Activated CD4-positive, alpha-beta T cell treated with anti-CD3 and anti-CD28 coated beads, Interleukin-2, amount 50 U/mL, for 4 hours (primary cell): Measurements from ENCODE around the gene NBEAL2.
A peak's percentile ranks its signal among the peaks of the same experiment; 100 is the strongest.

Source experiments
- DNase-seq, 2 experiments: peaks; one replicate each; pipeline ENCODE4 v3.0.0-alpha.2; 2020

Gene NBEAL2

DNA sequence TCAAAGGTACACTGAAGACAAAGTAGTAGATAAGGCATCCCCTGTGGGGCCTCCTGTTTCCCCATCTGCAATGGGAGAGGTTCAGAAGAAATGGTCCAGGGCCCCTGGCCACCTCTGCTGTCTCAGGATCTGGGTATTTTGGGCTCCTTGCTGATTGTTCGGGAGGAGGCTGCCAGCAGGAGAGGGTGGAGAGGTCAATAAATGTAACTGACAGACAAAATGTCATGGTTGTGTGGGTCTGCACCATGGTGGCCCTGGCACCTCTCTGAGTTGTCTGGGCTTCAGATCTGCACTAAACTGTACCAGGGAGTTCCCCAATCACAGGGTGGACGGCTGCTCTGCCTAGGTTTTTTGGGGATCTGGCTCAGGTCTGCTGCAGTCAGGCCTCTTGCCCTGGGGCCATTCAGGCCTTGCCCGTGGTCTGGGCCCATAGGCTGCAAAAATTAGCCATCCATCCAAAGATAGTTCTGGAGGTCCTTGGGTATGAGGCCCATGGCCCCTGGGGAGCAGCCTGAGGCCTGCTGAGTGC, 7.4 kb downstream of the NBEAL2 start:
- no peak for DNase-seq

DNA sequence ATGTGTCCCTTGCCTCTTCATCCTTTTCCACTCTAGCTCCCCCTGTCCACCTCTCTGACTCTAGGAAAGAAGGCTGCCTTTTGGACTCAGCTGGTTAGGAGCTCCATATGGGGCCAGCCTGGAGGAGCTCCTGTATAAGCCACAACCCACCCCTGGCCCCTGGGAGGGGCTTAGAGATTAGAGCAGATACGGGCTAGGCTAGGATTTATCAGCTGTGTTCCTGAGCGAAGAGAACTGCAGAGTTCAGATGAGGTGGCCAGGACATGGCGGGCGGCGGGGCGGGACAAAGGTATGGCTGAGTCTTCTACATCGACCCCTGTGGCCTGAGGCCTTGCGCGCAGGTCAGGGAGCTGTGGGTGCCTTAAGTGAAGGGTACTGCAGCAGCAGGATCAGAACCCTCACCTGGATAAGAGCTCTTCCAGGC, 7.9 kb downstream of the NBEAL2 start:
- no peak for DNase-seq

DNA sequence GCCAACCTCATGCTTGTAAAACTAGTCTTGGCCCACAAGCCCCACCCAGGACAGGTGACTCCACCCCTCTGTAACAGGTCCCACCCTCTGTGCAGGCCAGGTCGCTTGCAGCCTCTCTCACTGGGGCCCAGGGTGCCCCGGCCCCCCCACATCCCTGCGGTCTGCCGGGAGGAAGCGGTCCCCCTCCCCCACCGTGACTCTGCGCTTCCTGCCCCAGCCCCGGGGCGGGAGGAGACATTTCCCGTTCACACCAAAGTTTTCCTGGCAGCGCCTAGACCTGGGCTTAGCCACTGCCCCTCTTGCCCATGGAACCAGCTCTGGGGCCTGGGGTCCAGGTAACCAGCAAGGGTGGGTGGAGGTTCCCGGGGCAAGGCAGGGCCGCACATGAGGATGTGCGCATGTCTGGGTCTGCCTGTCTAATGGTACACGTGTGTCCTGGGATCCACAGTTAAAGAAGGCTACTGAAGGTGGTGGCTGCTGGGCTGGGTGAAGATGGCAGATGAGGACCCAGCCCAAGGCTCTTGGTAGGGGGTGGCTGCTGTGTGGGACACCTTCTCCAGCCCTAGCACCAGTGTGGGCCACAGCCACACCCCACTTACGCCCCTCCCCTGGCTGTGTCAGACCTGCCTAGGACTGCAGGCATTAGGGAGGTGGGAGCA, 8.4 kb downstream of the NBEAL2 start:
- peak; percentile 78 for DNase-seq

DNA sequence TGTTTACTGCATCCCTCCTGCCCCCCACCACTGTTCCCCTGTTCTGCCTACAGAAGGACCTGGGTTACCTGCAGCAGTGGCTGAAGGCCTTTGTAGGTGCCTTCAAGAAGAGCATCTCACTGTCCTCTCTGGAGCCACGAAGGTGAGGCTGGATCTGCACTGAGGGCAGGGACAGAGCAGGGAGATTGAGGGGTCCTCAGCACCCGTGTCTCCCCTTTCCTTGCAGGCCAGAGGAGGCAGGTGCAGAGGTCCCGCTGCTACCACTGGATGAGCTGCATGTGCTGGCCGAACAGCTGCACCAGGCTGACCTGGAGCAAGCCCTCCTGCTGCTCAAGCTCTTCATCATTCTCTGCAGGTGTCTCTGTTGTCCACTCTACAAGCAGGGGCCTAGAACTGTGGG, 9.2 kb downstream of the NBEAL2 start:
- no peak for DNase-seq

DNA sequence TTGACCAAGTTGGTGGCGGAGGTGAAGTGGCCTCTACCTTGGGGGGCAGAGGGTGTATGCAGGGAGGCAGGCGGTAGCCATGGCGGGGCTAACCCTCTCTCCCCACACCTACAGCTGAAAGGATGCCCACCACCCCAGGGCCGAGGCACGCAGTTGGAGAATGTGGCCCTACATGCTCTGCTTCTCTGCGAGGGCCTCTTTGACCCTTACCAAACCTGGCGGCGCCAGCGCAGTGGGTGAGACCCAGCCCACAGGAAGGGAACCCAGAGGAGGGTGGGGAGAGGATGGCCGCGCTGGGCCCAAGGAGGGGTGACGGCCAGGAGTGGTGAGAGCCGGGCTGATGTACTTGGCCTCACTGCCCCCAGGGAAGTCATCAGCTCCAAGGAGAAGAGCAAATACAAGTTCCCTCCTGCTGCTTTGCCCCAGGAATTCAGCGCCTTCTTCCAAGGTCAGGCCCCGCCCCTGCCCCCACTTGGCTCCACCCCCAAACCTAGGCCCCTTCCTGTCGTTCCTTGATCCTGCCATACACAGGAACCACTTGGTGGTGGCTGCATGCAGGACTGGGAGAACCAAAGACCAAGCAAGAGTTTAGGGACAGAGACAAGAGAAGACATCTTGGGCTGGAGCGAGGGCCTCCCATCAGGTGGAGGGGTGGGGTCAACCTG, 9.8 kb downstream of the NBEAL2 start:
- DNase-seq: no peak

DNA sequence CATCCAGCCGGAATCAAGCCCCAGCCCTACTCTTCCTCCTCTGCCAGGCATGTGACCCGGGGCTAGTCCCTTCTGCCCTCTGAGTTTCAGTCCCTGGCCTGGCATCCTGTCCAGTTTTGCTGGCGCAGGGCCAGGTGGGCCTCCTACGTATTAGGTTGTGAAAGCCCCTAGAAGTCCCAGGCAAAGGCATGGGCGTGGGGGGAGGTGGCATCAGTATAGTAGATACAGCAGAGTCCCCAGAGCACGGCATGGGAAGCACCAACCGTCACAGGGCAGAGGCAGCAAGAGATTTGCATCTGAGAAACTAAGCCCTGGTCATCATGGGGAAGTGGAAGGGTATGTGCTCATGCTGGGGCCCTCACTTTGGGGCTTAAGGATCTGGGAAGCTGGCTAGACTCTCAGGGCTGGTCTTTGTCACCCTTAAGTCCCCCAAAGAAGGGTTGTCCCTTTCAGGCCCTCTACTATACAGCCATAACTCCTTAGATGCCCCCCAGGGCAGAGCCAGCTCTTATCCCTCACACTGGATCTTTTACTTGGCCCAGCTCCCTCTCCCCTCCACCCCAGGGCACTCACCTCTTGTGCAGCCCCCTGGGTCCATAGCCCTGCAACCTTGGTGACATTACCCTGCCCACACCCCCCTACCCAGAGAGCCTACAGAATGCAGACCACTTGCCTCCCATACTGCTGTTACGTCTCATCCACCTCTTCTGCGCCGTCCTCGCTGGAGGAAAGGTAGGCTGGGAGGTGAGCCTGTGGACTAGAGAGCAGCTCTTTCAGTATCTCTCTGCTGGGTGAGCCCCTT, 11.3 kb downstream of the NBEAL2 start:
- DNase-seq: no peak

DNA sequence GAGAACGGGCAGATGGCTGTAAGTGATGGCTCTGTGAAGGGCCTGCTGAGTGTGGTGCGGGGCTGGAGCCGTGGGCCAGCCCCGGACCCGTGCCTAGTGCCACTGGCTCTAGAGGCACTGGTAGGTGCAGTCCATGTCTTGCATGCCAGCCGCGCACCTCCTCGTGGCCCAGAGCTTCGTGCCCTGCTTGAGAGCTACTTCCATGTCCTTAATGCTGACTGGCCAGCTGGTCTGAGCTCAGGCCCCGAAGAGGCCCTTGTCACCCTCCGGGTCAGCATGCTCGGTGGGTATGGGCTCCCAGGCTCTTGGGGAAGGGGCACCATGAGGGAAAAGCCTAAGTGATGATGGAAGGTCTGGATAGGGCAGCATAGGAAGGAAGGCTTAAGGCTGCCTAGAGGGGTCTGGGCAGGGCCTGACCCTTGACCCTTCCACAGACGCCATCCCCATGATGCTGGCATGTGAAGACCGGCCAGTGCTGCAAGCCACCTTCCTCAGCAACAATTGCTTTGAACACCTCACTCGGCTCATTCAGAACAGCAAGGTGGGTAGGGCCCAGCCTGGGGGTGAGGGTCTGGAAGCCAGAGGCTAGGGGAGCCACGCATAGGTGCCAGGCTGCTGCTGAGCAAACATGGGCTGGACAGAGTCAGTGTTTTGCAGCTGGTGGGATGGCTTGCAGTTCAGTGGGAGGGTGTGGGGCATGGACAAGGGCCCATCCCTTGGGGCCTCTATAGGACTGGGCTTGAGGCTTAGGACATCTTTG, 12.1 kb downstream of the NBEAL2 start:
- no peak for DNase-seq

DNA sequence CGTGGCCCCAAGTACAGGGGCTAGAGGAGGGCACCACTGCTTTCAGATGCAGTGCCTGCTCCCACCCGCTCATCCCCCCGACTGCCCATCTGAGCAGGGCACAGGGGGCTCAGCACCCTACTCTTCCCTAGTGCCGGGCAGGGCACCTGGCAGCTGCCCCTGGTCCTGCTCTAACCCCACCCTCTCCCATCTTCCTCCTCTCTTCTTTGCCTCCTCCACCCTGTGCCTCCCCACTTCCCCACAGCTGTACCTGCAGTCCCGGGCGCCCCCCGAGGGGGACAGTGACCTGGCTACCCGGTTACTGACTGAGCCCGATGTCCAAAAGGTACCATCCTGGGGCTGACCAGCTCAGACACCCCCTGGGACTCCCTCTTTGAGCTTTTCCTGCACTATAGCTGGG, 12.8 kb downstream of the NBEAL2 start:
- no peak for DNase-seq

DNA sequence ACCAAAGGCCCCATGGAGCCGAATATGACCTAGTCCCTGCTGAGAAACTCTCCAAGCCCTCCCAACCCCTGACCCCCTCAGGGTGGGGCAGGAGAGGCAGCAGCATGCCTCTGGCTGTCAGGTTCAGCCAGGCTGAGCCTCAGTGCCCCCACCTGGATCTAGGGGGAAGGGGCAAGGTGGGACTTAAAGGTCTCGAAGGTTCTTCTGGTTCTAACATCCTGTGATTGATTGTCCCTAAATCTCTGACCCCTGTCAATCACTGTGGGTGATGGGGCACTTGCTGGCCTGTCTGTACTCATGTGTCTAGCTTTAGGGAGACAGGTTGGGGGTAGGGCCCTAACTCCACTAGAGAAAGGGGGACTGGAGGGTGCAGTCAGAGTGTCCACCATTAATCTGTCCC, 13.8 kb downstream of the NBEAL2 start:
- no peak for DNase-seq

DNA sequence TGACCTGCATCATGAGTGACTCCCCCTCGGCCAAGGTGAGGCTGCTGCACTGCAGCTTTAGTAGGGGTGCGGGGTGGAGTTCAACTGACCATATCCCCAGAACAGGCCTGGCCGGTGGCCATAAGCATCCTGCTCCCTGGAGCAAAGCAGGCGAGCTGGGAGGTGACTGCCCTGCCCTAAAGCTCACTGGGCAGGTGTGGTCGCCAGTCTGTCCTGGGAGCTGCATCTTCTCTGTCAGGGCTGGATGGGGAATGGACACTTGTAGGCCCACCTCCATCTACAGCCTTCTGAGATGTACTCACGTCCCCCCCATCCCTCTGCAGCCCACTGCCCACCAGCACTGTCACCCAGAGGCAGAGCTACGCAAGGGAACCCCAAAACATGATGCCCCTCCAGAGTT, 14.5 kb downstream of the NBEAL2 start:
- DNase-seq: no peak

DNA sequence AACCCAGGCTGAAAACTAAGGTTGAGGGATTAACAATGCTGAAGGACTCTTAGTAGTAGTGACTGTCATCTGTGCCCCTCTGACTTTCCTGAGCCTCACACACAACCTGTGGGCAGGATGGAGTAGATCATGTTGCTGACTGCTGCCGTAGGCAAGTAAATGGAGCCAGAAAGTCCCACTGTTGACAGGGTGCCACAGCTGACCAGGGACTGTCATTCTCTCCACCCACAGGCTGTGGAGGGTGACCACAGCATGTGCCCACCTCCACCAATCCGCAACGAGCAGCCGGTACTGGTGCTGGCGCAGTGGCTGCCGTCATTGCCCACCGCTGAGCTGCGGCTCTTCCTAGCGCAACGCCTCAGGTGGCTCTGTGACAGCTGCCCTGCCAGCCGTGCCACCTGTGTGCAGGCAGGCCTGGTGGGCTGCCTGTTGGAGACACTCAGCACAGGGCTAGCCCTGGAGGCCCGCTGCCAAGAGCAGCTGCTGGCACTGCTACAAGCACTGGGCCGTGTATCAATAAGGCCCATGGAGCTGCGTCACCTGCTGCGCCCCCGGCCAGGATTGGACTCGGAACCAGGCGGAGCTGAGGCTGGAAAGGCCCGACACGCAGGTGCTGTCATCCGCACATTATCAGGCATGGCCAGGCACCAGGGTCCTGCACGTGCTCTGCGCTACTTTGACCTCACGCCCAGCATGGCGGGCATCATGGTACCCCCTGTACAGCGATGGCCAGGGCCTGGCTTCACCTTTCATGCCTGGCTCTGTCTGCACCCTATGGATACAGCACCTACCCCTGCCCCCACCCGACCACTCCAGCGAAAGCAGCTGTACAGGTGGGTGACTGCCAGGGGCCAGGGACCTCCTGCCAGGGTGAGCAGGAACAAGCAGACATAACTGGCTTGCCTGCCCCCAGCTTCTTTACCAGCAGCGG, 15.6 kb downstream of the NBEAL2 start:
- no peak for DNase-seq

DNA sequence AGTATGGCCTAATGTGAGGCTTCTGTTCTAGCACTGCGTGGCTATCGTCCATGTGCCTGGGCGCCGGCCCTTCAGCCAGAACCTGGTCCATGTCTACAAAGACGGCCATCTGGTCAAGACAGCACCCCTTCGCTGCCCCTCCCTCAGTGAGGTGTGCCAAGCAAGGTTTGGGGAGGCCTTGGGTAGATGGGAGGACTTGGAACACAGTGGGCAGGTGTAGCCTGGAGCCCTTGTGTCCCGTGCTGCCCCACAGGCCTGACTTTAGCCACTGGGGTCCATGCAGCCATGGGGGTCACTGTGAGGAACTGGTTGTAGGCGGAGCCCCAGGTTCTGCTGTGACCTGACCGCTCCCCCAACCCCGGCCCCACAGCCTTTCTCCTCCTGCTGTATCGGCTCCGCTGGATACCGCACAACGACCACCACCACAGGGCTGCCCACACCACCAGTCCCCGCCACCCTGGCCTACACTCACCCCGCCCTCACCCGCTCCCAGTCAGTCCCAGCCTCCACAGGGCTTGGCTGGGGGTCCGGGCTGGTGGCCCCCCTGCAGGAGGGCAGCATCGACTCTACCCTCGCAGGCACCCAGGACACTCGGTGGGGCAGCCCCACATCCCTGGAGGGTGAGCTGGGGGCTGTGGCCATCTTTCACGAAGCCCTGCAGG, 16.6 kb downstream of the NBEAL2 start:
- no peak for DNase-seq

DNA sequence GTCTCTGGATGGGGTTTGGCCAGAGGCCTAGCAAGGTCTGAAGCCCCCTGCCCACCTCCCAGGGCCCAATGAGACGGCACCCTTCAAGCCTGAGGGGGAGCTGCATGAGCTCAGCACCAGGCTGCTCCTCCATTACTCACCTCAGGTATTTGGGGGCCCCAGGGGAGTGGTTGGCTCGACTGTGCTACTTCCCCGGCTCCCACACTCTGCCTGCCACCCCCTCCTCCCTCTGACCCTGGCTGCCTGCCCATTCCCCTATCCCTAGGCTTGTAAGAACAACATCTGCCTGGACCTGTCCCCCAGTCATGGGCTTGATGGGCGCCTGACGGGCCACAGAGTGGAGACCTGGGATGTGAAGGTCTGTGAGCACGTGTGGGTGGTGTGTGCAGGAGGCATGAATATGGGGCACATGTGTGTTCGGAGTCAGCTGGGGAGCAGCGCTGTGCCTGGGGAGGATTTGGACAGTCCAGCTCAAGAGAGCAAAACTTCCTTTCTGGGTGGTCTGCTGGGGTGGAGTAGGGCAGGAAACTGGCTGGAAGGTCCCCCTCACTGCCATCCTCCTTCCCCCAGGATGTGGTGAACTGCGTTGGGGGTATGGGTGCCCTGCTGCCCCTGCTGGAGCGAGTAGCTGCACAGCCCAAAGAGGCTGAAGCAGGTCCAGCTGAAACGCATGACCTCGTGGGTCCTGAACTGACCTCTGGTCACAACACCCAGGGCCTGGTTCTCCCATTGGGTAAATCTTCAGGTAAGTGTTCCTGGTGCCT, 17.4 kb downstream of the NBEAL2 start:
- DNase-seq: no peak

DNA sequence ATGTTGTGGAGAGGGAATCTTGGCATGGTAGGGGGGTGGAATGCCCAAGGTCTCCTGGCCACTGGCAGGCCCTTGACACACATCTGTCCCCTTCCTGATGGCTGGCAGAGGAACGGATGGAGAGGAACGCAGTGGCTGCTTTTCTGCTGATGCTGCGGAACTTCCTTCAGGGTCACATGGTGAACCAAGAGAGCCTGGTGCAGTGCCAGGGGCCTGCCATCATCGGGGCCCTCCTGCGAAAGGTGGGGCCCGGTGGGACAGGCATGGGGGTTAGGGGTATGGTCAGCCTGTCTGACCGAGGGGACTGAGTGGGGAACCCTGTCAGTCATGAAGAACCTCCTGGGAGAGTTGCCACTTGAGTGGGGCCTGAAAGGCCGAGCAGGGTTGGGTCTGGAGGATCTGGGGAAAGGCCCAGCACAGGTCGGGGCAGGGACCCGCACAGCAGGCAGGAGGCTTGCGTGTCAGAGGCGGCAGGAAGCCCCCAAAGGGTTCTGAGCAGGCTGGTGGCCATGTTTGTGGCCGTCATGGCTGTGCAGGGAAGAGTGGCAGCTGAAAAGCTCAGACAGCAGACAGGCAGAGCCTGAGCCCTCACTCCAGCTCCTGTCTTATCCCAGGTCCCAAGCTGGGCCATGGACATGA, 18.1 kb downstream of the NBEAL2 start:
- no peak for DNase-seq

DNA sequence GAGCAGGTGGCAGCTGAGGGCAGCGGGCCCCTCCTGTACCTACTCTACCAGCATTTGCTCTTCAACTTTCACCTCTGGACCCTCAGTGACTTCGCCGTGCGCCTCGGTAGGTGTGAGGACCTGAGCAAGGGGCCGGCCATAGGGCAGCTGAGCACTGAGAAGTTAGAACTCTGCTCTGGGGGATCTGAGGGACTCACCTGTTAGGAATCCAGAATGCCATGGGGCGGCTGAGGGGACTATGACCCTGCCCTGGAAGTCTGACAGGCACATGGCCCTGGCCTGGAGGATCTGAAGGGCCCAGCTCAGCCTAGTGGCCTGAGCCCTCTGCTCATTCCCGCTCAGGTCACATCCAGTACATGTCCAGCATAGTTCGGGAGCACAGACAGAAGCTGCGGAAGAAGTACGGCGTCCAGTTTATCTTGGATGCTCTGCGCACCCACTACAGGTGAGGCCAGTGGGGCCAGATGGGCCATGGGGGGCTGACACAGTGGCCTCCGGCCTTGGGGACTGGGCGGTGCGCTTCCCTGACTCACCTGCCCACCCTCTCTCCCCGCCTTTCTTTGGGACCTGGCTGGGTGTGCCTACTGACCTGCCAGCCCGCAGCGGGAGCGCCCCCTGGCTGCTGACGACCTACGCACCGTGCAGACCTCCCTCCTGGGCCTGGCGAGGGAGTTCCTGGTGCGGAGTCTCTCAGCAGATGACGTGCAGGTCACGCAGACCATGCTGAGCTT, 18.8 kb downstream of the NBEAL2 start:
- peak; percentile 72 to 73 for DNase-seq

DNA sequence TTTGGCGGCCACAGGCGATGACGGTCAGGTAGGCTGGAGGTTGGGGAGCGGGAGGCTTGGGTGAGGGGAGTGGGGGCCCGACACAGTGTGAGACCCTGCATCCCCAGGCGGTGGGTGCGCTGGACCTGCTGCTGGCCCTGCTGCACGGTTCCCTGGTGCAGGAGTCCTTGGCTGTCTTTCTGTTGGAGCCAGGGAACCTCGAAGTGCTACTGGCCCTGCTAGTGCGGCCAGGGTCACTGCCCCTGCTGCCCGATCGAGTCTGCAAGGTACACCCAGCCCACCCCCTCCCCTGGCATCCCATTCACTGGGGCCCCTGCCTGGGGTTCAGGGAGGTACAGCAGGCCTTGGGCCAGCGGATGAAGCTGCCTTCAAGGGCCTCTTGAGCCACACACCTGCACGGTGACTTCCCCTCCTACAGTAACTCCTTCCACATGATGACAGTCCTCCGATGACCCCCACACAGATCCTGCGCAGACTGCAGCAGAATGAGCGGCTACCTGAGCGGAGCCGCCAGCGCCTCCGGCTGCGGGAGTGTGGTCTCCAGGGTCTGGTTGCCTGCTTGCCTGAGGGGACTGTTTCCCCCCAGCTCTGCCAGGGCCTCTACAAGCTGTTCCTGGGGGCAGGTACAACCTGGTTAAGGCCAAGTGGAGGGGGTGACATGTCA, 19.5 kb downstream of the NBEAL2 start:
- no peak for DNase-seq

DNA sequence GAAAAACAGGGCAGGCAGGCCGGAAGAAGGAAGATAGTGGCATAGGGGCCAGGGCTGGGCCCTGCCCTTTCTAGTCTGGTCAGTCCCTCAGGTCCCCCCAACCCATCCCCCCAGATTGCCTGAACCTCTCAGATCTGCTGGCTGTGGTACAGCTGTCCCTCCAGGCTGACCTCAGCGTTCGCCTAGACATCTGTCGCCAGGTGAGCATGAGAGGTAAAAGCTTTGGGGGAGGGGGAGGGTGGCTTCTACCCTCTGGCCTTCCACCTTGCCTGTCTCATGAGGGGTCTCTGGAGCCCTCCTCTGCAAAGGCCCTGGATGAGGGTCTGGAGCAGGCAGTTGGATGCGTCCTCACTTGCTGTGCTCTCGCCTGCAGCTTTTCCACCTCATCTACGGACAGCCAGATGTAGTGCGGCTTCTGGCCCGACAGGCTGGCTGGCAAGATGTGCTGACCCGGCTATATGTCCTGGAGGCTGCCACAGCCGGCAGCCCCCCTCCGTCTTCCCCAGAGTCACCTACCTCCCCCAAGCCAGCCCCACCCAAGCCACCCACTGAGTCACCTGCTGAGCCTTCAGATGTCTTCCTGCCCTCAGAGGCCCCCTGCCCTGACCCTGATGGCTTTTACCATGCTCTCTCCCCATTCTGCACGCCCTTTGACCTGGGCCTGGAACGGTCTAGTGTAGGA, 20.2 kb downstream of the NBEAL2 start:
- DNase-seq: no peak

DNA sequence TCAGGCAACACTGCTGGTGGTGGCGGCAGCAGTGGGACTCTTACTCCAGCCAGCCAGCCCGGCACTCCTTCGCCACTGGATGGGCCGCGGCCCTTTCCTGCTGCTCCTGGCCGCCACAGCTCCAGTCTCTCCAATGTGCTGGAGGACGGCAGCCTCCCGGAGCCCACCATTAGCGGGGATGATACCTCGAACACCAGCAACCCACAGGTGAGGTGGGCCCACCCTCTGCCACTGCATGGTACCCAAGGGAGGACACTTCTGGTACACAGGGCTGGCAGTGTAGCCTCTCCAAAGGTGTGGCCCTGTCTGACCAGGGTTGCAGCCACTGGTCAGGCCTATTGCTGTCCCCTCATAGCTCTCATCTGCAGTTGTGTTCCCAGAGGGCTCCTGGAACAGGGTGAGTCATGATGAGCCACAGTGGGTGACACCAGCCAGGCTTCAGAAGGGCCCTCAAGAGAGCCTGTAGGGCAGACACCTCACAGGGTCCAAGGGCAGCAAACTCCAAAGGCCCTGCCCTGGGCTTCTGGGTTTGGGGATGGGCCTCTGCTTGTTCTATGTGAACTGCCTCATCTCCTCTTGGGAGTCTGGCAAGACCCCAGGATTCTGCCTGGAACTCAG, 20.8 kb downstream of the NBEAL2 start:
- no peak for DNase-seq
